HG02938 (cell line): ENCODE data around the gene SAMD11.

Source experiments
- ATAC-seq: cut with Tn5 transposase; IDR thresholded peaks from one replicate; pipeline ENCODE4 v1.9.1; 2021; ENCODE audit warnings: mild to moderate bottlenecking, moderate library complexity; ENCODE audit not compliant: unreplicated experiment

The SAMD11 gene

GRCh38 chr1:930633-931138 lies 7.0 kb downstream of the SAMD11 start:
- no peak for ATAC-seq

GRCh38 chr1:931380-932172 lies 7.9 kb downstream of the SAMD11 start:
- no peak for ATAC-seq

GRCh38 chr1:932173-932510 lies 8.4 kb downstream of the SAMD11 start:
- ATAC-seq: no peak

GRCh38 chr1:932776-933602 lies 9.3 kb downstream of the SAMD11 start:
- no peak for ATAC-seq

GRCh38 chr1:933603-933940 lies 9.8 kb downstream of the SAMD11 start:
- no peak for ATAC-seq

- no peak for ATAC-seq
These were observed 11.4 kb downstream of the SAMD11 start for GRCh38 chr1:934991-935750.

- no peak for ATAC-seq
These were observed 12.1 kb downstream of the SAMD11 start for GRCh38 chr1:935751-936231.

GRCh38 chr1:936348-937264 lies 12.9 kb downstream of the SAMD11 start:
- ATAC-seq: no peak

- ATAC-seq: no peak
These were observed 13.8 kb downstream of the SAMD11 start for GRCh38 chr1:937521-937920.

GRCh38 chr1:938088-938683 lies 14.5 kb downstream of the SAMD11 start:
- ATAC-seq: no peak

GRCh38 chr1:938711-939489 lies 15.2 kb downstream of the SAMD11 start:
- ATAC-seq: no peak

- ATAC-seq: no peak
These were observed 15.9 kb downstream of the SAMD11 start for GRCh38 chr1:939511-940106.

- no peak for ATAC-seq
These were observed 16.6 kb downstream of the SAMD11 start for GRCh38 chr1:940107-941014.

- no peak for ATAC-seq
These were observed 17.4 kb downstream of the SAMD11 start for GRCh38 chr1:941015-941587.

GRCh38 chr1:941588-942383 lies 18.1 kb downstream of the SAMD11 start:
- ATAC-seq: no peak

GRCh38 chr1:942411-942821 lies 18.7 kb downstream of the SAMD11 start:
- no peak for ATAC-seq
